ENCODE measurements around the gene AMMECR1. TPM values are rescaled to one million over a fixed set of nuclear protein-coding genes. Genes with fewer than 3 reads are reported as not detected.

Gene AMMECR1
- total and polyA plus RNA-seq, 2 experiments from 2014 or later: 16.9 to 32.5 TPM

- ATAC-seq (no peak), DNase-seq (ENCODE audit: low spot score) (no peak)
- no peaks in the 10 kb centered on the region for H3K36me3 ChIP-seq (ENCODE audit: insufficient read depth)
- H3K27me3 ChIP-seq (ENCODE audit: insufficient read depth): no peaks in the 10 kb centered on the region
- Mint-ChIP-seq H3K4me1 (peaks cover 20% of the 10 kb centered on the region), H3K27me3 (ENCODE audit: insufficient read depth, low read depth, poor library complexity) (peaks cover 3% of the 10 kb centered on the region), H3K4me3 (no peak overlapping the region), H3K9me3 (peaks cover 4% of the 10 kb centered on the region; the same call in 2 of the 3 replicates), H3K27ac (no peak overlapping the region), H3K36me3 (ENCODE audit: low read depth) (peaks cover 3% of the 10 kb centered on the region; the same call in 2 of the 3 replicates)
- no peaks in the 10 kb centered on the region for H3K9me2 ChIP-seq (ENCODE audit: insufficient read depth)
- no peak overlapping the region for H3K27ac ChIP-seq (ENCODE audit: low read depth)
- H3K79me2 ChIP-seq (replicated peaks; ENCODE audit: insufficient read depth): no peaks in the 10 kb centered on the region
- no peaks in the 10 kb centered on the region for H4K20me1 ChIP-seq (replicated peaks; ENCODE audit: insufficient read depth)
- no peak overlapping the region for H3K4me3 ChIP-seq
- TF ChIP-seq POLR2AphosphoS5 (IDR thresholded peaks at IDR 0.05; ENCODE audit: low read depth) (no peak), CTCF (conservative IDR thresholded peaks at IDR 0.05; ENCODE audit: low read depth in 2 of 2) (no peak), CREB1 (CRISPR knock-in tag; IDR thresholded peaks at IDR 0.05; ENCODE audit: low read depth) (no peak)
- no peaks in the 10 kb centered on the region for H3K4me1 ChIP-seq (ENCODE audit: insufficient read depth)
- no peaks in the 10 kb centered on the region for H3F3A ChIP-seq (replicated peaks; ENCODE audit: low read depth)
- H2AFZ ChIP-seq: no peak overlapping the region
- H3K4me2 ChIP-seq: no peak overlapping the region
These were observed 135.0 kb downstream of the AMMECR1 start for GRCh38 chrX:110182865-110183264.

GRCh38 chrX:110182362-110182761, 135.5 kb downstream of the AMMECR1 start:
- Histone ChIP-seq H3F3A (replicated peaks; ENCODE audit: low read depth) (no peaks in the 10 kb centered on the region), H3K79me2 (replicated peaks; ENCODE audit: insufficient read depth) (no peaks in the 10 kb centered on the region), H3K4me2 (no peak overlapping the region), H2AFZ (no peak overlapping the region), H3K27me3 (ENCODE audit: insufficient read depth) (no peaks in the 10 kb centered on the region), H3K4me1 (ENCODE audit: insufficient read depth) (no peaks in the 10 kb centered on the region), H4K20me1 (replicated peaks; ENCODE audit: insufficient read depth) (no peaks in the 10 kb centered on the region), H3K27ac (ENCODE audit: low read depth) (no peak overlapping the region), H3K4me3 (no peak overlapping the region), H3K9me2 (ENCODE audit: insufficient read depth) (no peaks in the 10 kb centered on the region), H3K36me3 (ENCODE audit: insufficient read depth) (no peaks in the 10 kb centered on the region)
- DNase-seq (ENCODE audit: low spot score): no peak
- no peak overlapping the region for H3K4me3 Mint-ChIP-seq
- peaks cover 4% of the 10 kb centered on the region; the same call in 2 of the 3 replicates for H3K9me3 Mint-ChIP-seq
- H3K27me3 Mint-ChIP-seq (ENCODE audit: insufficient read depth, low read depth, poor library complexity): peaks cover 3% of the 10 kb centered on the region
- H3K4me1 Mint-ChIP-seq: peaks cover 20% of the 10 kb centered on the region
- peaks cover 3% of the 10 kb centered on the region; the same call in 2 of the 3 replicates for H3K36me3 Mint-ChIP-seq (ENCODE audit: low read depth)
- no peak for ATAC-seq
- H3K27ac Mint-ChIP-seq: no peak overlapping the region
- TF ChIP-seq ZNF114 (CRISPR knock-in tag; IDR thresholded peaks at IDR 0.05) (no peak), ZNF331 (CRISPR knock-in tag; IDR thresholded peaks at IDR 0.05; ENCODE audit: low read depth) (no peak), ZNF462 (CRISPR knock-in tag; IDR thresholded peaks at IDR 0.05) (no peak), EZH2 (IDR thresholded peaks at IDR 0.05; ENCODE audit: low read depth, unreplicated experiment) (no peak), NANOG (IDR thresholded peaks at IDR 0.05; ENCODE audit: borderline replicate concordance) (no peak), STAT1 (IDR thresholded peaks at IDR 0.05; ENCODE audit: unreplicated experiment) (no peak), ETS1 (IDR thresholded peaks at IDR 0.05) (no peak)

All from GM23338 (cell line).